ENCODE data around the gene POC1B.

GRCh38 chr12:89525305-89525823 is 483 bp downstream of the POC1B start:
- no peak for TF ChIP-seq POLR2AphosphoS5 (IDR thresholded peaks at IDR 0.05)
- TF ChIP-seq POLR2A (IDR thresholded peaks at IDR 0.05): no peak
- TF ChIP-seq, protein P1, sequence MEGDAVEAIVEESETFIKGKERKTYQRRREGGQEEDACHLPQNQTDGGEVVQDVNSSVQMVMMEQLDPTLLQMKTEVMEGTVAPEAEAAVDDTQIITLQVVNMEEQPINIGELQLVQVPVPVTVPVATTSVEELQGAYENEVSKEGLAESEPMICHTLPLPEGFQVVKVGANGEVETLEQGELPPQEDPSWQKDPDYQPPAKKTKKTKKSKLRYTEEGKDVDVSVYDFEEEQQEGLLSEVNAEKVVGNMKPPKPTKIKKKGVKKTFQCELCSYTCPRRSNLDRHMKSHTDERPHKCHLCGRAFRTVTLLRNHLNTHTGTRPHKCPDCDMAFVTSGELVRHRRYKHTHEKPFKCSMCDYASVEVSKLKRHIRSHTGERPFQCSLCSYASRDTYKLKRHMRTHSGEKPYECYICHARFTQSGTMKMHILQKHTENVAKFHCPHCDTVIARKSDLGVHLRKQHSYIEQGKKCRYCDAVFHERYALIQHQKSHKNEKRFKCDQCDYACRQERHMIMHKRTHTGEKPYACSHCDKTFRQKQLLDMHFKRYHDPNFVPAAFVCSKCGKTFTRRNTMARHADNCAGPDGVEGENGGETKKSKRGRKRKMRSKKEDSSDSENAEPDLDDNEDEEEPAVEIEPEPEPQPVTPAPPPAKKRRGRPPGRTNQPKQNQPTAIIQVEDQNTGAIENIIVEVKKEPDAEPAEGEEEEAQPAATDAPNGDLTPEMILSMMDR (IDR thresholded peaks at IDR 0.05): no peak
